GM12878 (cell line): ENCODE data around the gene PVALEF.

ENCODE experiments used
- CHD1 ChIP-seq: IDR thresholded peaks from 2 replicates; pipeline ENCODE4 v1.6.1; 2012; ENCODE audit warnings: low read depth, low read length, improper control_type of control experiment
- CTCF ChIP-seq, 3 experiments: IDR thresholded peaks in 2 of 3; conservative IDR thresholded peaks in 1 of 3; 2 replicates each; pipeline ENCODE4 v1.5.1; 2011; ENCODE audit warnings: low read depth in 3 of 3, low read length in 3 of 3, mild to moderate bottlenecking in 3 of 3, control low read depth in 2 of 3, moderate library complexity in 2 of 3, inconsistent platforms in 1 of 3, mixed read lengths in 1 of 3; ENCODE audit not compliant: control insufficient read depth in 2 of 3, insufficient read depth in 1 of 3; ENCODE audit errors: extremely low read depth in 1 of 3
- NFIC ChIP-seq: IDR thresholded peaks from 2 replicates; pipeline ENCODE4 v1.6.1; 2012; ENCODE audit warnings: low read depth, mild to moderate bottlenecking, inconsistent platforms, low read length, moderate library complexity
- NFYB ChIP-seq: IDR thresholded peaks from 2 replicates; pipeline ENCODE4 v1.6.1; 2011; ENCODE audit warnings: low read depth, mild to moderate bottlenecking, low read length, improper control_type of control experiment, moderate library complexity; ENCODE audit not compliant: insufficient read depth
- POLR2AphosphoS5 ChIP-seq: IDR thresholded peaks from 2 replicates; pipeline ENCODE4 v1.6.1; 2011; ENCODE audit warnings: mild to moderate bottlenecking, low read length, inconsistent platforms
- TAF1 ChIP-seq: IDR thresholded peaks from 2 replicates; pipeline ENCODE4 v1.6.1; 2011; ENCODE audit warnings: mild to moderate bottlenecking, low read depth, low read length, borderline replicate concordance
- USF1 ChIP-seq: IDR thresholded peaks from 2 replicates; pipeline ENCODE4 v1.6.1; 2011; ENCODE audit warnings: borderline replicate concordance, low read depth, mild to moderate bottlenecking, moderate library complexity, mixed read lengths, low read length; ENCODE audit not compliant: insufficient read depth; ENCODE audit errors: extremely low read length
- TF ChIP-seq, protein P1 (sequence below): IDR thresholded peaks from 2 replicates; pipeline ENCODE4 v1.6.1; 2011; ENCODE audit warnings: low read depth, mild to moderate bottlenecking, low read length, moderate library complexity, borderline replicate concordance; ENCODE audit errors: extremely low read depth

DNA sequence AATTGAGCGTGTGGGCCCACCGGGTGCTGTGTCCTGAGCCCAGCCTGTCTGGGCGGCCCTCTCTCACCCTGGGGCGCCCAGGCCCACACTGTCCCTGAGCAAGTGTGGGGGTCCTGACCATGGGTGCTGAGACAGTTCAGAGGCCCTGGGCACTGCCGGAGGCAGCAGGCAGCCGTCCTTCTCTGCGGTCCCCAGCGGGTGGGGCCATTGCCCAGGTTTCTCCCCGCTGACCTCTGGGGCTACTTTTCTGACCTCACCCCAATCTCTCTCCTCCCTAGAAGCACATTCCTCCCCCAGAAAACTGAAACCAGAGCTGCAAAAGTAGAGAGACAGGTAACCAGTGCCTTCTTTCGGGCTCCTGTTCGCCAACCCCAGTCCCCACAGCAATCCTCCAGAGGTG is 36.0 kb upstream of the PVALEF start:
- no peak for TF ChIP-seq CTCF (IDR thresholded peaks at IDR 0.05 in 2 of 3, conservative IDR thresholded peaks at IDR 0.05 in 1 of 3; ENCODE audit: control insufficient read depth in 2 of 3, extremely low read depth in 1 of 3, insufficient read depth in 1 of 3, low read depth in 3 of 3, low read length in 3 of 3)
- TF ChIP-seq USF1: no peak
- no peak for TF ChIP-seq NFIC
- no peak for TF ChIP-seq TAF1
- no peak for TF ChIP-seq CHD1
- no peak for TF ChIP-seq POLR2AphosphoS5
- no peak for TF ChIP-seq NFYB
- TF ChIP-seq, protein P1, sequence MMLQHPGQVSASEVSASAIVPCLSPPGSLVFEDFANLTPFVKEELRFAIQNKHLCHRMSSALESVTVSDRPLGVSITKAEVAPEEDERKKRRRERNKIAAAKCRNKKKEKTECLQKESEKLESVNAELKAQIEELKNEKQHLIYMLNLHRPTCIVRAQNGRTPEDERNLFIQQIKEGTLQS: no peak
